K562 (cell line): Measurements from ENCODE around the gene KRTAP9-3. TPM values are rescaled to one million over a fixed set of nuclear protein-coding genes. Genes with fewer than 3 reads are reported as not detected.

Source experiments
- ARHGAP35 ChIP-seq: fragments of 450-650 bp; IDR thresholded peaks from 2 replicates; pipeline ENCODE4 v1.6.1; 2018; ENCODE audit not compliant: partially characterized antibody
- GATAD2B ChIP-seq: fragments of 450-650 bp; IDR thresholded peaks from 2 replicates; pipeline ENCODE4 v1.6.1; 2017; ENCODE audit warnings: mild to moderate bottlenecking, borderline replicate concordance
- IRF2 ChIP-seq: sonication (generic); formaldehyde crosslinking; IDR thresholded peaks from 2 replicates; pipeline ENCODE4 v1.8.1; 2022; ENCODE audit warnings: mild to moderate bottlenecking, missing genetic modification reagents
- KLF1 ChIP-seq: fragments of 450-650 bp; IDR thresholded peaks from 2 replicates; pipeline ENCODE4 v1.6.1; 2016; ENCODE audit warnings: missing genetic modification characterization, missing compliant biosample characterization
- L3MBTL2 ChIP-seq: fragments of 450-650 bp; IDR thresholded peaks from 2 replicates; pipeline ENCODE4 v1.6.1; 2016; ENCODE audit warnings: mild to moderate bottlenecking, moderate library complexity
- MAFK ChIP-seq: IDR thresholded peaks from 2 replicates; pipeline ENCODE4 v1.6.1; 2011; ENCODE audit warnings: low read length, improper control_type of control experiment
- NR2F6 ChIP-seq: fragments of 450-650 bp; formaldehyde crosslinking; IDR thresholded peaks from 2 replicates; pipeline ENCODE4 v1.4.0; 2020; ENCODE audit warnings: mild to moderate bottlenecking
- RBM25 ChIP-seq: fragments of 200-400 bp; formaldehyde crosslinking; IDR thresholded peaks from 2 replicates; pipeline ENCODE4 v1.6.1; 2018; ENCODE audit warnings: low read length, low read depth, moderate library complexity; ENCODE audit not compliant: severe bottlenecking
- RBM34 ChIP-seq: fragments of 200-400 bp; formaldehyde crosslinking; IDR thresholded peaks from 2 replicates; pipeline ENCODE4 v1.6.1; 2018; ENCODE audit warnings: low read length, borderline replicate concordance; ENCODE audit not compliant: insufficient read depth
- XRCC5 ChIP-seq: fragments of 200-400 bp; formaldehyde crosslinking; IDR thresholded peaks from 2 replicates; pipeline ENCODE4 v1.6.1; 2017; ENCODE audit warnings: low read depth, mild to moderate bottlenecking, low read length
- ZEB2 ChIP-seq: fragments of 450-650 bp; IDR thresholded peaks from 2 replicates; pipeline ENCODE4 v1.6.1; 2016
- polyA plus RNA-seq, 8 experiments: library from polyadenylated mRNA; depleted of rRNA in 4 of 8; stranded (reverse) in 5 of 8; unstranded in 3 of 8; fragments of >200 nt; fragmentation: Nextera tagmentation in 2 of 8; fragmentation: Illumina TruSeq in 1 of 8; extraction: Ambion mirVana in 2 of 8; extraction: Trizol in 1 of 8; gene quantifications; 2 replicates each; pipeline versions ENCODE4 v1.2.1 to v1.2.3, GENCODE V29; 2011 to 2014; ENCODE audit warnings: inconsistent platforms in 1 of 8, missing spikeins in 1 of 8
- total RNA-seq, 7 experiments: library from RNA; depleted of rRNA in 6 of 7; stranded (reverse); fragments of >200 nt in 6 of 7; fragmentation: Illumina TruSeq in 2 of 7; extraction: Trizol in 2 of 7; gene quantifications; 2 replicates each; pipeline versions ENCODE4 v1.2.1 to v1.2.3, GENCODE V29; 2011 to 2021; ENCODE audit warnings: low replicate concordance in 1 of 7
- TF ChIP-seq, protein P1 (sequence below): fragments of 450-650 bp; formaldehyde crosslinking; IDR thresholded peaks from 2 replicates; pipeline ENCODE4 v1.4.0; 2022; ENCODE audit warnings: mild to moderate bottlenecking, moderate library complexity
- TF ChIP-seq, protein P2 (sequence below): fragments of 200-800 bp; sonication (Bioruptor generic); IDR thresholded peaks from 2 replicates; pipeline ENCODE4 v1.6.1; 2017; ENCODE audit warnings: missing genetic modification characterization, missing compliant biosample characterization

The KRTAP9-3 gene
- total and polyA plus RNA-seq, 9 of the 15 experiments (the other 6 are each of a cell fraction or from before 2014, with no cell fraction given): not detected

DNA sequence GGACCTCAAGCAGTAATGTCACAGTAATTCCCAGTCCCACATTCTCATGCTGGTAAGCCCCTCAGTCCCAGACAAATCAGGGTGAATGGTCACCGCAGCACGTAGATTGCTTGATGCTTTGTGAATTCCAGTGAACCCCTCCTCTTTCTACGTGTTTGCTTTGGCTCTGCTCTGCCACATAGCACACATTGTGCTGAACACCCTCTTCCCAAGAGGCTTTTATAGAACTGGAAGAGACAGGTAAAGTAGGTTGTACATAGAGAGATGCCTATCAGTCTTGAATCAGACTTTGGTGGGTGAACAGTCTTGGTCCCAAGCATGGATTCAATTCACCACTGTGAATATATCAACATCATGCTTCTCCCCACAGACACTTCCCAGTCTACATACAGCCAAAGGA lies 32.4 kb downstream of the KRTAP9-3 start (continued):
- TF ChIP-seq GATAD2B: no peak
- no peak for TF ChIP-seq IRF2 (CRISPR knock-in tag)
- TF ChIP-seq RBM25: no peak
- no peak for TF ChIP-seq KLF1 (tag)
- no peak for TF ChIP-seq MAFK
- TF ChIP-seq NR2F6 (CRISPR knock-in tag): no peak
- TF ChIP-seq, protein P1, sequence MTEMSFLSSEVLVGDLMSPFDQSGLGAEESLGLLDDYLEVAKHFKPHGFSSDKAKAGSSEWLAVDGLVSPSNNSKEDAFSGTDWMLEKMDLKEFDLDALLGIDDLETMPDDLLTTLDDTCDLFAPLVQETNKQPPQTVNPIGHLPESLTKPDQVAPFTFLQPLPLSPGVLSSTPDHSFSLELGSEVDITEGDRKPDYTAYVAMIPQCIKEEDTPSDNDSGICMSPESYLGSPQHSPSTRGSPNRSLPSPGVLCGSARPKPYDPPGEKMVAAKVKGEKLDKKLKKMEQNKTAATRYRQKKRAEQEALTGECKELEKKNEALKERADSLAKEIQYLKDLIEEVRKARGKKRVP (CRISPR knock-in tag): no peak
- no peak for TF ChIP-seq XRCC5
- TF ChIP-seq ZEB2: no peak
- TF ChIP-seq RBM34: no peak
- TF ChIP-seq L3MBTL2: no peak
- no peak for TF ChIP-seq ARHGAP35
- TF ChIP-seq, protein P2, sequence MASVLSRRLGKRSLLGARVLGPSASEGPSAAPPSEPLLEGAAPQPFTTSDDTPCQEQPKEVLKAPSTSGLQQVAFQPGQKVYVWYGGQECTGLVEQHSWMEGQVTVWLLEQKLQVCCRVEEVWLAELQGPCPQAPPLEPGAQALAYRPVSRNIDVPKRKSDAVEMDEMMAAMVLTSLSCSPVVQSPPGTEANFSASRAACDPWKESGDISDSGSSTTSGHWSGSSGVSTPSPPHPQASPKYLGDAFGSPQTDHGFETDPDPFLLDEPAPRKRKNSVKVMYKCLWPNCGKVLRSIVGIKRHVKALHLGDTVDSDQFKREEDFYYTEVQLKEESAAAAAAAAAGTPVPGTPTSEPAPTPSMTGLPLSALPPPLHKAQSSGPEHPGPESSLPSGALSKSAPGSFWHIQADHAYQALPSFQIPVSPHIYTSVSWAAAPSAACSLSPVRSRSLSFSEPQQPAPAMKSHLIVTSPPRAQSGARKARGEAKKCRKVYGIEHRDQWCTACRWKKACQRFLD: no peak
- TF ChIP-seq, all 486 proteins: peak for 0
